ENCODE measurements around the gene FAM114A1.
A peak's percentile ranks its signal among the peaks of the same experiment; 100 is the strongest.

The FAM114A1 gene

GRCh38 chr4:38867478-38868058 lies at the start of gene FAM114A1:
Gene FAM114A1, plus strand, starts transcription at chr4:38867806. Its CDS starts 10,273 bp downstream, at chr4:38878079.
- peak; percentile 35 to 50 for DNase-seq

DNA sequence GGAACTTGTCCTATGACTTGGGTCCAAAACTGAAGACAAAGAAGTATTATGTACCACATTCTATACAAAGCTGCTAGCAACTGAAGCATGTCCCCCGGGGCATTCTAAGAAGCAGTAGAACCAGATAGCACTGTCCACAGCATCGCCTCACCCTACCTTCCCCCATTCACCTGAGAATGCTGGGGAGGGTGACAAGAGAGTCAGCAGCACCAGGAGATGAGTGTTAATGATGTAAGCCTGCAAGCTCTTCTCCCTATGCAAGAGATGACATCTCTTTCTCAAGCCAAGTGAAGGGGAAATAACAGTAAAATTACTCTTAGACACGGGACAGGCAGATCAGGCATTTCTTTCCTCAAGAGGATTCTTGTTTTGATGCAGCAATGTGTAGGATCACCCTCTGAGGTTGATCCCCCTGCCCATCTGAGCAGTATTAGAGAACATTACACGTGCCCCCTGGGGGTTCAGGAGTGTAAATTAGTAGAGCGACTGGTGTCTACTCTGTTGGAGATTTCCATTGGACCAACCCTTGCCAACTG lies 49.1 kb upstream of the FAM114A1 start:
- no peak for DNase-seq

- DNase-seq = no peak
Observed at GRCh38 chr4:38819569-38819968, 48.0 kb upstream of the FAM114A1 start.

GRCh38 chr4:38820329-38821061 lies 47.1 kb upstream of the FAM114A1 start:
- no peak for DNase-seq

DNA sequence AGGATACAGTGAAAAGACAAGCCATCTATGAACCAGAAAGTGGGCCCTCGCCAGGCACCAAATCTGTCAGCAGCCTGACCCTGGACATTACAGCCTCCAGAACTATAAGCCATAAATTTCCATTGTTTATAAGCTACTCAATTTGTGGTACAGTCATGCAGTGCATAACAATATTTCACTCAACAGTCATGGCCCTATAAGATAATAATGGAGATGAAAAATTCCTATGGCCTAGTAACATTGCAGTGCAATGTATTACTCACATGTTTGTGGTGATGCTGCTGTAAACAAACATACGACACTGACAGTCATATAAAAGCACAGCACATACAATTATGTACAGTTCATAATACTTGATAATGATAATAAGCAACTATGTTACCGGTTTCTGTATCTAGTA lies 45.9 kb upstream of the FAM114A1 start:
- DNase-seq = no peak

- DNase-seq = no peak
Observed at GRCh38 chr4:38822748-38823303, 44.8 kb upstream of the FAM114A1 start.

DNA sequence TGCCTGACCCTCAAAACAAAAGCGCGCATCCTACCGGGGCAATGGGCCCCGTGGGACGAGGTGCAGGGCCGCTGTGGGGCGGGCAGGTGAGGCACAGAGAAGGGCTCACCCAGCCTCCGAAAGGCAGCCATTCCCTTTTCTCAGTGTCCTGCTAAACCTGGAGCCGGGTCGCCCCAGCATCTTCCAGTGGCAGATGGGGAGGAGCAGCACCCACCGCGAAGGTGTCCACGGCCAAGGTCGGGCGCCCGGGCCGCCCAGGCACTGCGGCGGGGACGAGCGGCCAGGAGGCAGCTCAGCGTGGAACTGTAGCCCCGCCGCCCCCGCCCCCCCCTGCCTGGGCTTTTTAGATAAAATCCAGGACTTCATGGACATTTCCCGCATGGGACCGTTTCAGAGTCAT lies 43.8 kb upstream of the FAM114A1 start:
- no peak for DNase-seq

DNA sequence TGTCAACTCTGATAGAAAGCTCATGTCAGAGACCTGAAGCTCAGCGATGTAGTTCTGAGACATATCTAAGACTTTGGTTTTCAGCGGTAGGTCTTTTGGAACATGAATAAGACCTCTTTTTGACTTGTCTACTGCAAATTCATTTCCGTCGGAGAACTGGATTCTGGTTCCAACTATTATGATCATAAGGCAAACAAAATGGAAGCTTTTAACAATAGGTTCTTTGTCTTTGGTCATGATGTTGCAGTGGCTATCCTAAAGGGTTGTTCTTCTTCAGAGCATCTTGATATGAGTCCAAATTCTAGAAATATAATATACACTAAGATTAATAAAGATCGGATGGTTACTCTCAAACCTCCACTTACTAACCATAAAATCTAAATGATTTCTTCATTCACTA lies 38.4 kb upstream of the FAM114A1 start:
- no peak for DNase-seq

- no peak for DNase-seq
Observed at GRCh38 chr4:38831653-38832052, 36.0 kb upstream of the FAM114A1 start.

- DNase-seq = no peak
Observed at GRCh38 chr4:38832206-38832605, 35.4 kb upstream of the FAM114A1 start.

- peak in 1 of 2 donors; percentile 5 for DNase-seq
Observed at GRCh38 chr4:38832624-38833528, 34.7 kb upstream of the FAM114A1 start.

DNA sequence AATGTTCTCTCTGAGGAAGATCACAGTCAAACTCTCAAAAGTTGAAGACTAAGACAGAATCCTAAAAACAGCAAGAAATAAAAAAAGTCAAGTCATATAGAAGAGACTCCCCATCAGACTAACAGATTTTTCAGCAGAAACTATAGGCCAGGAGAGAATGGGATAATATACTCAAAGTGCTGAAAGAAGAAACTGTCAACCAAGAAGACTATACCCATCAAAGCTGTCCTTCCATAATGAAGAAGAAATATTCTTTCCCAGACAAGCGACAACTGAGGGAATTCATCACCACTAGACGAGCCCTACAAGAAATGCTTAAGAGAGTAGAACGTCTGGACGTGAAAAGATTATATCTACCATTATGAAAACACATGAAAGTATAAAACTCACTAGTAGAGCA lies 33.0 kb upstream of the FAM114A1 start:
- no peak for DNase-seq

DNA sequence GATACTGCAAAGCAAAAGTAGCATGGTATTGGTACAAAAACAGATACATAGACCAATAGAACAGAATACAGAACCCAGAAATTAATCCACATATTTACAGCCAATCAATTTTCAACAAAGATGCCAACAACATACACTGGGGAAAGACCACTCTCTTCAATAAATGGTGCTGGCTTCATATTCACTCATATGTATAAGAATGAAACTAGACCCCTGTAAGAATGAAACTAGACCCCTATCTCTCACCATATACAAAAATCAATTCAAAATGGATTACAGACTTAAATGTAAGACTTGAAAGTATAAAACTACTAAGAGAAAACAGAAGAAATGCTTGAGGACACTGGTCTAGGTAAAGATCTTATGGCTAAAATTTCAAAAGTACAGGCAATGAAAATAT lies 30.3 kb upstream of the FAM114A1 start:
- DNase-seq = no peak

GRCh38 chr4:38837849-38838248 lies 29.8 kb upstream of the FAM114A1 start:
- DNase-seq = no peak

GRCh38 chr4:38842994-38843393 lies 24.6 kb upstream of the FAM114A1 start:
- no peak for DNase-seq

GRCh38 chr4:38846015-38846414 lies 21.6 kb upstream of the FAM114A1 start:
- no peak for DNase-seq

GRCh38 chr4:38855466-38855865 lies 12.1 kb upstream of the FAM114A1 start:
- DNase-seq = no peak

DNA sequence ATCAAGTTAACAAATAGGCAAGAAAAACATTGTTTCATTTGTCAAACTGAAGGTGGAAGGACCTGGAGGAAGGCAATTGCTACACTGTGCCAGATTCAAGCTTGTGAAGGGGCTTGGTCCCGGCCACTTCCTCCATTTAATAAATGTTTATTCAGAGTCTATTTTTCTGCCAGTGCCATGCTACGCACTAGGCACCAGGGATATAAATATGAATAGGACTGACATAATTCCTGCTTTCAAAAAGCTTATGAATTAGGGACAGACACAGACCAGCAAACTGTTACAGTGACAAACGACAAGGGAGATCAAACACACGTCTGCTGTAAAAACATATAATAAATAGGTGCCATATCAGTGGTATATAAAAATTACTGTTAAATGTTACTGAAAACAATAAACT lies 11.6 kb upstream of the FAM114A1 start:
- DNase-seq = no peak

DNA sequence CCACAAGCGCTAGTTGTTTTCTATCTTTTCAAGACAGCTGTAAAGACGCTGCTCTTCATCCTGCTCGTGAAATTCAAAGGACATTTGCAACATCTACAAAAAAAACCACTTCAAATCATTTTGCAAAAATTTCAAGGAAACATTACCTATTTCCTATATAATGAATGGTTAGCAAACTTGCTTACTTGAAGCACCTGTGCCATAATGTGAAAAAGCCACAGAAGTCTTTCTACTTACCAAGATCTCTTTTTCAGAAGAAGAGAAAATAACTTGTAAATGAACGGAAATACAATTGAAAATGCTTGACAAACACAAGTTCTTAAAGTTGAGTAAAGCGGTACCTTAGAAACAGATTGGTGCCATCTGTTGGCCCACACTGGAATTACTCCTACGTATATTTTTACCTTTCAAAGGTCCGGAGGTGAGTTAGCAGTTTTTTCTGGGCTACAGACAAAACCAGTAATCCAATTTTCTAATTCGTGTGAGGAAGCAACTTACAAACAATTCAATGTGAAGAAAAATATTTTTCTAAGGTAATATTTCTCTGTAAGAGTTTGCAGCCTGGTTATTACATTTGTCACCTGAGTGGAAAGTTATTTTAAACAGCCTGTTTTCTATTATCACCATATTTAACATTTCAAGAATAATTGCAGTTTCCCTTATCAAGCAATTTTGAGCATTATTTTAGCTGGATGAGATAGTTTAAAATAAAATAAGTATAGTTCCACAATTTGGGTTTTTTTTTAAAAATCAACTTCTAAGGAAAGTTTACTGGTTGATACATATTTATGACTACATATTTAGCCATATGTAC lies 10.9 kb upstream of the FAM114A1 start, which contains the start of gene TLR6:
TSS of gene TLR6 (minus strand) at position 294 of the 814 bp plus-strand sequence. CDS start 27,344 bp downstream, outside the sequence.
- peak; percentile 67 to 79 for DNase-seq

GRCh38 chr4:38857354-38858096 lies 10.1 kb upstream of the FAM114A1 start:
- peak; percentile 26 to 49 for DNase-seq

DNA sequence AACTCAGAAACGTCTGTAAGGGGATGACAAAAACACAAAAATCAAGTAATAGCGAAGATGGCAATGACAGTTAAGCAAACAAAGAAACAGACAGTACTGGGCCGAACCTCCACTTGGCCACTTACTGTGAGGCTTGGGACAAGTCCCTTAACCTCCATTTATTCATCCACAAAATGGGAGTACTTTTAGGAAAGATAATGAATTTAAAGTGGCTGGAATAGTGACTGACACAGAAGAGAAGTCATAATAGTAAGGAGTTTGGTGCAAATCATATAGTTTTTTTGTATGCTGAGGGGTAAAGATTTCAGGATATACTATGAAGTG lies 9.5 kb upstream of the FAM114A1 start:
- no peak for DNase-seq

All from stimulated activated CD4-positive, alpha-beta T cell treated with anti-CD3 and anti-CD28 coated beads, Interleukin-2, amount 100 ng/mL, for 24 hours (primary cell).